Fibroblast of skin of left biceps (primary cell): ENCODE measurements around the gene NRP1.

Experiments used
- DNase-seq, 2 experiments: peaks; one replicate each; pipeline ENCODE4 v3.0.0-alpha.2; 2013; ENCODE audit warnings: low read depth in 2 of 2

NRP1 gene

DNA sequence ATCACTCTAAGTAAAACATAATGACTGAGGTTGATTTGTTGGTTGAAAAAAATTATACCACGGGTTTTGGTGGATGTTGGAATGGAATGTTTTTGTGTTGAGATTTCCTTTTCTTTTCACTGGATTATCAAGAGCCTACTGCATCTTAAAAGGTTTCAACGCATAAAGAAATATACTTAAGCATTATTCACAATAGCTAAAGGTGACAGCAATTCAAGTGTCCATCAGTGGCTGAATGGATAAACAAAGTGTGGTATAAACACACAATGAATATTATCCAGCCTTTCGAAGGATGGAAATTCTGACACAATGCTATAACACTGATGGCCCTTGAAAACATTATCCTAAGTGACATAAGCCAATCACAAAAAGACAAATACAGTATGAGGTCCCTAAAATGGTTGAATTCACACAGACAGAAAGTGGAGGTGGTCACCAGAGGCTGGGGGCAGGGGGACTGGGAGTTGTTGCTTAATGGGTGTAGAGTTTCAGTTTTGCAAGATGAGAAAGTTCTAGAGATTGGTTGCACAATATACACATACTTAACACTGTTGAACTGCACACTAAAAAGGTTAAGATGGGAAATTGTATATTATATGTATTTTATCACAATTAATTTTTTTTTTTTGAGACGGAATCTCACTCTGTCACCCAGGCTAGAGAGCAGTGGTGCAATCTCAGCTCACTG is 122.3 kb downstream of the NRP1 start:
- DNase-seq, result no peak

DNA sequence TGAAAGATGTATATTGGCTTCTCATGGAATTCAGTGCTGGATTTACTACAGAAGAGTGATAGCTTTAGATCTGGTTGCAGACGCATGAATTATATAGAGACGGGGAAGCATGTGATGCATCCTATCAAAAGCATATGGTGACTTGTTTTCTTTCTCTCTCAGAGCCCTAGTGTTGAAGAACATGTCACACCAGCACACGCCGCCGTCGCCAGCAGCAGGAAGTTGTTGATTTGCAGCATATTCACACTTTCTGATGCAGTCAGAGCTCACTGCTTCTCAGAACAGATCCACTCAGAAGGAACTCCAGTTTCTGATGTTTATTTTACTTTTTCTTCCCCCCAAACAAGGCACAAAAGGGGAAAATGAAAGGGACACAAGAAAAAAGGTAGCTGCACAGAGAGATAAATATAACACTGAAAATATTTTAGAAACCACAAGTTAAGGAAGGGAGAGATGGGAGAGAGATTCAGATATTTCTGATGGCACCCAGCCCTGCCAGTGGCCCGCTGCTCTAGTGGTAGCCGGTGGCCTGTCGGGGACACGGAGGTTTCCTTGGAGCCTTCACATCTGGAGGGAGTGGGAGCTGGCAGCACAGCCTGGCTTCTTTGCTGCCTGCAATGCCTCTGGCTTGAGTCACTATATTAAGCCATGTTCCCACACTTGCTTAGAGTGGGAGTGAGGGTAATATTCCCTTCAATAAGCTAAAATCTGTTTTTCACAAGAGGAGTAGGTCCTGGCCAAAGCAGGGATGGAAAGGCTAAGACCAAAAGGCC is 123.2 kb downstream of the NRP1 start:
- DNase-seq, result no peak

DNA sequence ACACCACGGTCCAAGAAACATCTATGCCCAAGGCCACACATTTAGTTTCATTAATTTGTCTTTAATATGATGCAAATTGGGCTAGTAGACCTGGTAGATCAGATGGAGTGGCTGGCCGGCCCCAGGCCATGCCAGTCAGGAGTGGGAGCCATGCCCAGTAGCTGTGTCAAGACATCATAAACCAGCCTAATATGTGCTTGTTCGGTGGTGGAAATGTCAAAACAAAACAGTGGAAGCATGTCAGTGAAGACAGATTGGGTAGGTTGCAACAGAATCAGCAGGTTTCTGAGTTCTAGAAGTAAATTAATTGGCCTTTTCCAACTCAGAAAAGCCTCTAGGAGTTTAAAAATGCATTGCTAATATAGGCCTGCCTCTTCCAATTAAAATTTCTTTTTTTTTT is 124.7 kb downstream of the NRP1 start:
- DNase-seq, result no peak

DNA sequence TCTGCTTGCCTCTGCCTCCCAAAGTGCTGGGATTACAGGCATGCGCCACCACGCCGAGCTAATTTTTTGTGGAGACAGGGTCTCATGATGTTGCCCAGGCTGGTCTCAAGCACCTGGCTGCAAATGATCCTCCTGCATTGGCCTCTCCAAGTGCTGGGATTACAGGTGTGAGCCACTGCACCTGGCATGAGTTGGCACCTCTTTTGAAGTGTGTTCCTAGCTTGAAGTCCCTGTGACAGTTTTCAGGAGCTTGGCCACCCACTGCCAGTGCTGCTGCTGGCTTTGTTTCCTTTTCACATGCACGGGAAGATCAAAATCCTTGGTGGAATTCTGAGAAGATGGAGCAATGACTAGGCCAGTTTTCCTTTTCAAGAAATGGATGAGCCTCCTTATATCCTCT is 126.3 kb downstream of the NRP1 start:
- DNase-seq, result no peak

DNA sequence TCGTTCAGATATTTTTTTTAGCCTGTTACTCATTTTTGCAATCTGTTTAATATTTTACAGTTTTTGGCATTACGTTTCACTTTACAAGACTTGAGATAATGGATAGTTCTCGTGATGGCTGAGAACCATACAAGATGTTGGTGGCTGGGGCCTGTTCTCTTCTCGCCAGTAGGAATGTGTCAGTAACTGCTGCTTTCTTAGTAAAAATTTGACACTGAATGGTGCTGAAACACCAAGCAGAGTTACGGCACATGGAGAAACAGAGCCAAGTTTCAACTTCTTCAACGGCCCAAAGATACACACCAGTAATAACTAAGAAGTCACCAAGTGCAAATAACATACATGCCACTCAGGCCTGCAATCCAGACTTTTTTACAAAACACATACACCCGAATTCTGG is 130.4 kb downstream of the NRP1 start:
- no peak for DNase-seq

DNA sequence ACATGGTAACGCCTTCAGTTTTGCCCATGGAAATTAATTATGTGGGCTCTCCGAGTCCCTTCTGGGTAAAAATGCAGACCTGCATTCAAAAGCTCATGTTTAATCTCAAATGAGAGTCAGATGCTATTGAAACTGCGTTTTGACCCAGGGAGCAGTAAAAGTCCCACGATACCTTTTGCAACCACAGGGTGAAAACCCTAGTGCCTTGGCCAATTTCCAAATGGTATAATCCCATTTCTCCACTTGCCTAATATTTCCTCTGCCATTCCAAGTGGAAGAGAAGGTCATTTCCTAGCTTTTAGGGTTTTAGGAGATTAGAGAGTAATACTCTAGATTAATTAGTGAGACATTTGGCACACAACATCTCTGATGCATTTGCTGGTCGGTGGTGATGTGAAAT is 132.5 kb downstream of the NRP1 start:
- no peak for DNase-seq

DNA sequence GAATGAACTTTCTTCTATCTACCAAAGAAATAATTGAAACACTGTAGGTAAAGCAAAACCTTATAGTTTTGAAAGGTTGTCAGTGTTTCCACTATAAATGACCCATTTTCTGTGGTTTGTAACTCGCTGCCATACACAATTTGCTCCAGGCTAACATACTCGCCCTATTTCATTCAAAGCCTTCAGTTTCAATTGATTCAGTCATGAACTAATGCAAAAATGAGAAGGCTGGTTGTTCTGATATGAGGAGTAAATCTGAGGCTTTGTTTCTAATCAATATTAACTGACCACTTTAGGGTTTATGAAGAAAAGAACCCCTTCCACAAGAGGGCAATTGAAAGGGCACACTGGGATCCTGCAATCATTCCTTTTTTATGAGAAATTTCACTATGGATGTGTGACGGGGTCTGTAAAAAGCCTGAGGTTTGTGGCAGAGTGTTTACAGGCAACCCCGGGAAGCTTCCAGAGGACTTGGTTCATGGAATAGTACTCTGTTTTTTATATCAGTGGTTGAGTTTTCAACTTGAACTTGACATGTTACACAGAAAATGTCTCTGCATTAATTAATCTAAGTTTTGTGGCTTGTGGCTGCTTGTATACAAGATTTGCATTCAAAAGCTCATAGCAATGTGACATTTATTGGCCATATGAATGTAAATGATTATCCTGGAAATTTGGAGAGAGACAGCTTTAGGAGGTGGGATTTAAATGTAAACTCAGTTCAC is 133.2 kb downstream of the NRP1 start:
- no peak for DNase-seq

DNA sequence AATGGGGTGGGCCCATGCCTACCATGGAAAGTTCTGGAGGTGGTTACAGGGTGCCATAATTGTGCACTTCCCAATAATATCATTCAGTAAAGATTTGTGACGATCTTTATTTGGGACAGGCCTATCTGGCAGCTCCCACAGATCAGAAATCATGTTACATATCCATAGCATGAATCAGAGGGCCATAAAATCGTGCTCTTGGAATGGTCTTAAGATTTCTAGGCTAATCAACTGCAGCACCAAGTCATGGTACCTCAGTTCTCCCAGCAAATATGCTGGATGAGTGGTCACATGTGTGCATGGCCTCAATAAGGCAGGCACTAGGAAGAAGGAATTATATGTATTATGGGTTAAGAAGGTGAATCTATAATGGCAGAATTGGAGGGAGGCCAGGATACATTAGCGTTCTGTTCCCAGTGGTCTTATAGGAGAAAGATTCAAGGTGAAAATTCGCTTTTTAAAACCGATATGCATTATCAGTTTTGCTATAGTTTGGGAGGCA is 134.7 kb downstream of the NRP1 start:
- DNase-seq, result no peak

DNA sequence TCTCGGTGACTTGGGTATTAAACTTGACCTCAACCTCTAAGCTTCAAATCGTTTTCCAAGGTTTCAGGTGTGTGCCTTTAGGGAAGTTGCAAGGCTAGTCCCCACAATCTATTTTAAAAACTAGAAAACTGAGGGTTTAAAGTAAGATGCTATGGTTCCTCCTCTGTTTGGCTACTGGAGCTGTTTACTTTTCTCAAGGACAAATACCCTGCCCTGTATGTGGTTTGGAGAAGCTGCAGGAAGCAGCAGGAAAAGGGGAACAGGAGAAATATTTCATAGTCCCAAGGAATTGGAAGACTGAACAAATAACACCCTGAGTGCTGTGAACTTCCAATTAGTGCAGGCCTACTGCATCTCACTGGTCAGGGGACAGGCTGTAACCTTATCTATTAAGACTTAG is 135.9 kb downstream of the NRP1 start:
- no peak for DNase-seq

DNA sequence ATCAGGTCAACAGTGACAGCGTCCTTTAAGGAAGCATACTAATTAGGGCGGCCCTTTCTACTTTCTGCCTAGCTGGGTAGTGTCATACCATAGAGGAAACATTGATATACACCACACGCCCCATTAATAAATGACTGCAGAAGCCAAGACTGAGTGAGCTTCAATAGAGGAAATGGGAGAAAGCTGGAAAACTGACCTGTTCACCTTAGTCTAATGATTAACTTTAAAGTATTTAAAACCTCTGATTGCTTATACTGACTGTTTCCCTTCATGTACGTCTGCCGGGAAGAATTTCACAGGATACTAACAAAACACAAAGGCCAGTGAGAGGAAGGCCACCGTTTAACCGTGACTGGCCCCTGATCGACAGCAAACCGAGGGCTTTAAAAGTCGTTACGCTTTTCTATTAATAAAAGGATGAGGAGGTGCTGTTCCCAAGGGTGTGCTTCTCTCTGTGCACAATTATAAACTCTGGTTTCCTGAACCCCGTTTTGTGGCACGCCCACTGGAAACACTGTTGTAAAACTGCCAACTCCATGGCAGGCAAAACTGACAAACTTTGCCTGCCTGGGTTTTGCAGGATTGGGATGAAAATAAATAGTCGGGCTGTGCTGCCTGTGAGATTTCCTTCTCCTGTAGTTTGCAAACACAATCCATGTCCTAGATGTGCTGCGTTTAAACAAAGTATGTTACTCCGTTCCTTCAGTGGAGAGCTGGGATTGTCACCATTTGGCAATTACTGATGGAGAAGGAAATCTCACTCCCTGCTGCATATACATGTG is 137.6 kb downstream of the NRP1 start:
- DNase-seq, result no peak

DNA sequence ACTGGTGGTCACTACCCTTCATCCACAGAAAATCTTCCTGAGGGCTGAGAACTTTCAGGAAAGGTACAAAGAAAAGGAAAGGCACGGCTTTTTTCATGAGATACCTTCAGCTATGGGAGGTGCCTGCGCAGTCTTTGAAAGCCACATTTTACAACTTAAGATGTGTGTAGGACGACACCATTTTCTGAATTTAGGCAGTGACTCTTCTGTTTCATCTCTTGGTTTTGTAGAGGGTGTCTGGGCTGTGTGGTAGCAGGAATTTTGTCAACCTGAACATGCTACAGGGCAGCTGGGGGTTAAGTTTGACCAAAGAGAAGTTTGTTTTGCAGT is 138.1 kb downstream of the NRP1 start:
- no peak for DNase-seq

DNA sequence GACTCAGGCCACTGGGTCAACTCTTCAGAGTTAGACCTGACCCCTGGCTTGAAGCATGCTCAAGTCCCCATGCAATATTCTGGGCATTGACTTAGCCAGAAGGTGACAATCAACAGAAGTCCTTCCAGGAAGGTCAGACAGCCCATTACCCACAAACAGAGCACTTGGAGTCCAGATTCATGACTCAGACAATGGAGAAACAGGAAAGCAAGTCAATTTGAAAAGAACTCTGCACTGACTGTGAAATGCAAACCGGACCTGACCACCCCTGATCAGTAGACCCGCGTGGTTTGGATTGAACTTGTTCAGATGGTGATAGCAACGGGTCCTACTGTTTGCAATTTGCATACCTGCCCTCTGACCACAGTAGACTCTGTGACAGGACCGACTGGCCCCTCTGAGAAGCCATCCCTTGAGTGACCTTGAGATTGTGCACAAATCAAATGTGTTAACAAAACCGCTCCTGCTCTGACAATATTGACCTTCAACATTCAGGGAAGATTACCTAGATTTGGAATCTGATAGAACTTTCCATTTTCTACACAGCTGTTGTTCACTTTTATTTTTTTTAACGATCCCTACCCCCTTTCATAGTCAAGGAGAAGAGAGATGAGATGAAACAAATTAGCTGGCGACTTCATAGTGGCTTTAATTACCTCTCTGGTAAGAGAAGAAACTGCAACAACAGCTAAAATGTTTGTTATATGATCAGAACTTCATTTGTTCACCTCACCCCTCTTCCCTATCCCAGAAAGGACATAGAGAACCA is 138.7 kb downstream of the NRP1 start:
- DNase-seq, result no peak

DNA sequence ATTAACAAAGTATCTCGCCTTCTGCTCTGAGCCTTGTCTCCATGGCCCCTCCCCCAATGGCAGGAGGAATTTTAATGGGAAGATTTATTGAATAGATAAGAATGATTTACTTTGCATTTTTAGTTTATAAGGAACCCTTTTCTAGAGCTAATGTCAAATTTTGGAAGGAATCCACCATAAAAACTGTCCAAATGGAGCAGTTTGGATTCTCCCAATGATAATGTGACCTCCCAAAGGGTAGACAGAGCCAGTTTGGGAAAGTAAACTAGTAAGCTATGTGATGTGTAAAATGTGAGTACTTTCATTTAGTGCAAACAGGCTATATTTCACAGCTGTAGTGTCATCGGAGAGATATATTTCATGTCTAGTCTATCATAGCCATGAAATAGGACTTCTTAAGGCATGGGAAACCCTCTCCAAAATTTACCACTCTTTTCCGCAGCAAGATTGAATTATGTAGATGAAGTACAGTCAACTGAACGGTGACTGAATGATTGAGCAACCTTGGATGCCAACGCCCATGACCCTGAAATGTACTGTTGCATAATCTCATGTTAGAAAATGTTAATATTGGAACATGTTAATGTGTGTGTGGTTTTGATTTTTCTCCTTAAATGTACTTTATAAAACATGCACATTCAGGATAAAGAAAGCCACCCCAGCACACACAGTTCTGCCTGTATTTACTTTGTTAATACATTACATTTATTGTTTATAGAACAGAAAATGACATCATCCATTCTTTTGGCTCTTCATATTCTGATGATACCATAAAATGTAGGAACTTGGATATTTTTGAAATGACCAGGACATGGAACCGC is 140.6 kb downstream of the NRP1 start:
- peak; percentile 52 to 62 for DNase-seq

DNA sequence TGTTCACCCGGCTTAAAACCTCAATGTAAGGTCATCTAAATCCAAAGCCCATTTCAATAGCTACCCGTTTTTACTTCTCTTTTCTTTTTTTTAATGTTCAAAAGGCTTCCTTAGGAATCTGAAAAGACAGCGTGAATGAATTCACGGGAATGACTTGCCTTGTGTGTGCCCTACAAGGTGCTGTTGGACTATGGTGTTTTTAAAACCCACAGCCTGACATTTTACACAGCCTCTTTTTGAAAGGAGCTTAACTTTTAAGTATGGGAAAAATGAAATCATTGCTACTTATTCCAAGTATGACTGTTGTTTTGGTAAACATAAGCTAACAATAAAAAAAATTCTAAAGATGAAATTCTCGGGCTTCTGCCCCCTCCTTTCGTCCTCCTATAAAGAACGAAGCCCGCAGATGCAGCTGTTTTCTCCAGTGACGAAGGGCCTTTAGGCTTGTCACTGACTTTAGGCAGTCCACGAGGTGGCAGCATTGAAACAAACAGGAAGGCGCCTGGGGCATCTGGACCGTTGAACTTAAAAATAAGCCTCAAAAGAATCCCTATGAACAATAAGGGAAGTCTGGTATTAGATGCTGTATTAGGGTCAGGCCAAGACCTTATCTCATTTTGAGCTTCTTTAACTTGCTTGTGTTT is 141.3 kb downstream of the NRP1 start:
- DNase-seq, result peak; percentile 69 to 71

DNA sequence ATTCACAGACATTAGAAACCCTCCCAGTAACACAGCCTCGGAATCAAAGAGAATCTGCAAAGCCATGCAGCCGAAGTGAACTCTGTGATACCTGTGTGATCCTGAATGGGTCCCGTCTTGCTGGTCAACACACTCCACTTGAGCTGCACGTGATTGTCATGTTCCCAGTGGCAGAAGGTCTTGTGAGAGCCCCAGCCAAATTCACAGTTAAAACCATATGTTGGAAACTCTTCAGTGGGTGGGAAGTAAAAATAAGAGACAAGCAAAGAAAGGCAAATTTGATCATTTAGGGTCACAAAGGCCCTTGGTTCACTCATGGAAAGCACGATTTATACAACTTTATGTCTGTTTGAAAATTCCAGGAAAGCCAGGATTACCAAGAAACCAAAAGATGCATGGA is 142.3 kb downstream of the NRP1 start:
- DNase-seq, result no peak

DNA sequence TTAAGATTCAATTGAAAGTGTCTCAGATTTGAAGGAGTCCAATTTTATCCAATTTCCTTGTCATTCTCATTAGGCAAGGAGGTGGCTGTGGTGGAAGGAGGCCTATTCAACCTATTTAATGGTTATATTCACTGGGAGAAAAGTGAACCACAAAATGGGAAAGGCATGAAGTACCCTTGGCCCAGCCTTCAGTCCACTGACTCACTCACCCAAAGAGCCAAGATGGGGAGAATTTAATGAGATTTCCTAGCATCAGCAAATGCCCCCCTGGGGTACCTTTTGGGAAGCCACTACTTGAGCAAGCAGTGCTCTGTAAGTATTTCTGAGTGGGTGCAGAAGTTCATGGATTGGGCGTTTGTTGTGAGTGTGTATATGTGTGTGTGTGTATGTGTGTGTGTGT is 144.1 kb downstream of the NRP1 start:
- DNase-seq, result no peak

DNA sequence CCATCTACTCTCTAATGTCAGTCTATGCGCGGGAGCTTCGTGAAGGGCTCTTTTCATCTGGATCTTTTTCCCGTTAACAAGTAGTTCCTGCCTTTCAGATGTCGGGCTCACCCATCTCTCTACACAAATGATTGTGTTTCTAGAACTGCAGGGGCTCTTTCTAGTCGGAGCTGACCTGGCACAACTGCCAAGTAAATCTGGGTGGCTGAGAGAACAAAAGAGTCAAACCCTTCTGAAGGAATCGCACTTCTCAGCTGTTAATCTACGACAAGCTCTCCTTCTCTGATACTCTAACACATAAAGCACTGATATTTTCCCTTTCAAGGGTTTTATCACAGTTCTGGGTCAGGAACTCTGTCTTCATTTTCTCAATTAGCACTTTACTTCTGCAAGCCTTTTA is 144.7 kb downstream of the NRP1 start:
- DNase-seq, result no peak

DNA sequence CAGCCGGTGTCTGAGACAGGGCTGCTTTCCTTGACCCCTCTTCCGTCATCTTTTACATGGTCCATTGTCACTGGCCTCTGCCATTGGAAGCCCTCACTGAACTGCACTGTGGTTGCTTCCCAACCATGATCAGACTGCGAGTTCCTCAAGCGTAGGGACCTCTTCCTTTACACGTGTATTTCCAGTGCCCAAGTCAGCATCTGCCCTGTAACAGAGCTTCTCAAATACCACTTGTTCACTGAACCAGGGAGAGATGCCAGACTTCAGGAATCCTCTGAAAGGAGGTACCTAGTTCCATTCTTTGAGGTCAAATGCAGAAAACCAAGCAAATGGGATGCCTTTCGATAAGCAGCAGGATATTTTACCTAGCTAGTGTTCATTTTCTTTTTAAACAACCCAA is 145.1 kb downstream of the NRP1 start:
- DNase-seq, result no peak

DNA sequence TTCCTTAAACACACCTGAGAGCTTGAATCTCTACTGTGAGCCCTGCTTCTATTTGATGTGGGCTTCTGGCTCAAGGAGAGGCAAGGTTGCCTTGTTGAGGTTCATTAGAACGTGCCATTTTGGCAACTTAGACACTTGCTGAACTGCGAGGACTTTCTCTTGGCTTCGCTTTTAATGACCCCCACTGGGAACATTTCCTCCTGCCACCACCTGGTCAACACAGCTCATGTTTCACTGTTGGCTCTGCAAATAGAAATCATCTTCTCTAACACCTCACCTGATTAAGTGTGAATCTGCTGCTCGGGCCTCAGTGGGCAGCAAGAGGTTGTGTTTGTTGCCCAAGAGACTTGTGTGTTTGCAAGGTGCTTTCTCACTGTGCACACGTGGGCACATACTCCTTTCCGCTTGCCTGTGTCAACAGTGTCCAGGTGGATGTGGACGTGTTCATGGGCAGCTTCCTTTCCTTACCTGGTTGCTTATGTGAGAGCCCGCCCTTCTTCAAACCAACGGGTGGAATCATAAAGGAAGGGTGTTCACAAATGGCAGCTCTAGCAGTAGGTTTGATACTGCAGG is 147.0 kb downstream of the NRP1 start:
- DNase-seq, result no peak

DNA sequence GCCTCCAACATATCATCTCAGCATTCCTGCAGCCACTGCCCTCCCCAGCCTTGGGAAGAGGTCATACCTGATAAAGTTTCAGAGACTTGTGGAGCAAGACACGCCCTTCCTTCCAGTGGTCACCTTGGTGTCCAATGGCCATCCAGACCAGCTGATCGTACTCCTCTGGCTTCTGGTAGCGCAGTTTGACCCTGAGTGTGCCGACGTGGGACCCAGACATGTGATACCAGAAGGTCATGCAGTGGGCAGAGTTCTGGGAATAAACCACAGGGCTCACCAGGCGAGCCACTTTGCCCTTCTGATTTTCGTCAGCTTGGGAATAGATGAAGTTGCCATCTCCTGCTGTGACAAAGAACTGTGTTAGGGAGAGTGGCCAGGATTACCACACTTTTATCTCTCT is 148.3 kb downstream of the NRP1 start:
- no peak for DNase-seq
